Body of pancreas (tissue), 4 donors: ENCODE data around the gene IVNS1ABP. TPM values are rescaled to one million over a fixed set of nuclear protein-coding genes. Genes with fewer than 3 reads are reported as not detected.
"Not testable (repeated sequence)": the region's sequence is repeated elsewhere in the genome, so short reads cannot be mapped to it uniquely, and the experiment has no call there.

Source experiments
- ATAC-seq: fragments of 150-250 bp; one replicate; pipeline ENCODE4 v1.9.1; 2016
- DNase-seq, 4 donors: peaks; one replicate each; pipeline ENCODE4 v3.0.0-alpha.2; 2019
- H3K27ac ChIP-seq, 4 donors: fragments of 200-600 bp; sonication (generic); 1 replicate in 3 of 4; 2 replicates in 1 of 4; pipeline versions ENCODE4 v1.5.1 to v1.6.1; 2016 to 2019; ENCODE audit warnings: mild to moderate bottlenecking in 1 of 4, mixed read lengths in 1 of 4, moderate library complexity in 1 of 4
- H3K27me3 ChIP-seq, 2 donors: fragments of 200-600 bp; sonication (generic); one replicate each; pipeline ENCODE4 v1.6.0; 2016; ENCODE audit warnings: mild to moderate bottlenecking in 1 of 2
- H3K36me3 ChIP-seq, 2 donors: fragments of 200-600 bp; sonication (generic); replicated peaks in 1 of 2; 2 replicates each; pipeline ENCODE4 v1.5.1; 2016; ENCODE audit warnings: low read depth in 2 of 2; ENCODE audit not compliant: insufficient read depth in 1 of 2
- H3K4me1 ChIP-seq: fragments of 200-600 bp; sonication (generic); one replicate; pipeline ENCODE4 v1.6.0; 2016
- H3K4me3 ChIP-seq, 2 donors: fragments of 200-600 bp; sonication (generic); 1 replicate in 1 of 2; 2 replicates in 1 of 2; pipeline ENCODE4 v1.5.1; 2016 to 2019
- H3K9me3 ChIP-seq, 3 donors: fragments of 200-600 bp; sonication (generic); 1 replicate in 2 of 3; 2 replicates in 1 of 3; pipeline ENCODE4 v1.5.1; 2016
- CTCF ChIP-seq, 7 experiments: fragments of 450-650 bp in 4 of 7; fragments of 200-600 bp in 3 of 7; sonication (generic) in 3 of 7; IDR thresholded peaks; one replicate each; pipeline ENCODE4 v1.5.1; 2016 to 2019; ENCODE audit warnings: antibody characterized with exemption in 7 of 7
- POLR2A ChIP-seq, 3 donors: fragments of 450-650 bp; IDR thresholded peaks; one replicate each; pipeline ENCODE4 v1.6.1; 2016; ENCODE audit warnings: antibody characterized with exemption in 3 of 3, mild to moderate bottlenecking in 2 of 3
- WGBS, 2 donors: methylation state at CpG; one replicate each; pipeline ENCODE4 v1.1.5; 2017; 5-methylcytosine and 5-hydroxymethylcytosine counted together
- intact Hi-C: fragments of 100-400 bp; cut with DNase I; formaldehyde crosslinking; loops from one replicate; pipeline ENCODE4 v1.15.1; 2023
- total RNA-seq, 2 donors: library from RNA; depleted of rRNA; stranded (reverse); fragments of >200 nt; gene quantifications; one replicate each; pipeline ENCODE4 v1.1.0, GENCODE V29; 2016

IVNS1ABP gene
- total RNA-seq, 2 donors from 2014 or later = 33.6 to 43.8 TPM

DNA sequence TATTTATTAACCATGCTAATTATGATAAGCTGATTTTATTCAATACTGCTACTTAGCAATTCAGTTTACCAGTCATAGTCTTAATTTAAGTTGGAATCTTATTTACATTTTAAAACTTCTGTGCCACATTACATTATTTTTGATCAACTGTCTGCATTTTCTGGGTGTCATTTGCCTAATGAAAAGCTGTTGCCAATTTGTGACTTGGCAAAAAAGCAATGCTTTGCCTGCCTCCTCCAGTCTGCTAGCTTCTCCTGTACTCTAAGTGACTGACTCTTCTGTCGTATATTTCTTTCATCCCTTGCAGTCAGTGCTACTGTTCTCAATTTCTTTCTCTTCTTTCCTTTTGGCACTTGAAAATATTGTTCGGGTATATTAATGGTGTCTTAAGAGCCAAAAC lies 5.6 kb upstream of the IVNS1ABP start:
- no peak overlapping the region for H3K4me3 ChIP-seq
- H3K9me3 ChIP-seq = no peaks in the 10 kb centered on the region
- no peaks in the 10 kb centered on the region for H3K36me3 ChIP-seq
- no peak overlapping the region for H3K27ac ChIP-seq
- ATAC-seq (no peak), DNase-seq (no peak)
- 58 to 64% methylated on average over 2 of the region's 2 CpGs for WGBS, 2 donors
- H3K4me1 ChIP-seq = peaks cover 6% of the 10 kb centered on the region
- intact Hi-C loops = no loop called here
- H3K27me3 ChIP-seq = no peaks in the 10 kb centered on the region
- no peak for TF ChIP-seq CTCF (IDR thresholded peaks at IDR 0.05)
- TF ChIP-seq POLR2A (IDR thresholded peaks at IDR 0.05) = no peak

- DNase-seq, ATAC-seq, H3K4me3 ChIP-seq, H3K36me3 ChIP-seq, H3K27ac ChIP-seq, H3K9me3 ChIP-seq, H3K4me1 ChIP-seq, H3K27me3 ChIP-seq, intact Hi-C loops: not testable (repeated sequence)
- 96% methylated on average over 10 to 28 of the region's 36 CpGs for WGBS, 2 donors
Observed at GRCh38 chr1:185321653-185322221, 4.7 kb upstream of the IVNS1ABP start.

DNA sequence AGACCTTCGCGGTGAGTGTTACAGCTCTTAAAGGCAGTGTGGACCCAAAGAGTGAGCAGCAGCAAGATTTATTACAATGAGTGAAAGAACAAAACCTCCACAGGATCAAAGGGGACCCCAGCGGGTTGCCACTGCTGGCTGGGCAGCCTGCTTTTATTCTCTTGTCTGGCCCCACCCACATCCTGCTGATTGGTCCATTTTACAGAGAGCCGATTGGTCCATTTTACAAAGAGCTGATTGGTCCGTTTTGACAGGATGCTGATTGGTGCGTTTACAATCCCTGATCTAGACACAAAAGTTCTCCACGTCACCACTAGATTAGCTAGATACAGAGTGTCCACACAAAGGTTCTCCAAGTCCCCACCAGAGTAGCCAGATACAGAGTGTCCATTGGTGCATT lies 4.1 kb upstream of the IVNS1ABP start:
- H3K27me3 ChIP-seq, H3K27ac ChIP-seq, ATAC-seq, H3K4me1 ChIP-seq, H3K9me3 ChIP-seq, H3K36me3 ChIP-seq, DNase-seq, intact Hi-C loops, H3K4me3 ChIP-seq: not testable (repeated sequence)
- WGBS, 2 donors = 95 to 96% methylated on average over 7 of the region's 7 CpGs

- TF ChIP-seq CTCF (IDR thresholded peaks at IDR 0.05) = no peak
- no peak for TF ChIP-seq POLR2A (IDR thresholded peaks at IDR 0.05)
- no peak for DNase-seq
- 55 to 63% methylated on average over 1 of the region's 1 CpG for WGBS, 2 donors
- Histone ChIP-seq H3K27ac (no peak overlapping the region), H3K27me3 (no peaks in the 10 kb centered on the region), H3K9me3 (no peaks in the 10 kb centered on the region), H3K4me3 (no peak overlapping the region), H3K4me1 (peaks cover 21% of the 10 kb centered on the region), H3K36me3 (no peaks in the 10 kb centered on the region)
- ATAC-seq = no peak
- intact Hi-C loops = no loop called here
Observed at GRCh38 chr1:185319139-185319475, 2.1 kb upstream of the IVNS1ABP start.

- Histone ChIP-seq H3K9me3 (no peaks in the 10 kb centered on the region), H3K4me1 (peaks cover 26% of the 10 kb centered on the region), H3K4me3 (no peak overlapping the region), H3K27me3 (no peaks in the 10 kb centered on the region), H3K27ac (peak overlapping the region; percentile 92 to 99 (median 96)), H3K36me3 (no peaks in the 10 kb centered on the region)
- DNase-seq (no peak), ATAC-seq (no peak)
- 63 to 68% methylated on average over 10 of the region's 10 CpGs for WGBS, 2 donors
- intact Hi-C loops = no loop called here
- TF ChIP-seq CTCF (IDR thresholded peaks at IDR 0.05) = no peak
- no peak for TF ChIP-seq POLR2A (IDR thresholded peaks at IDR 0.05)
Observed at GRCh38 chr1:185318431-185319138, 1.5 kb upstream of the IVNS1ABP start.

GRCh38 chr1:185317886-185318310 lies 855 bp upstream of the IVNS1ABP start:
- intact Hi-C loops = no loop called here
- no peaks in the 10 kb centered on the region for H3K36me3 ChIP-seq
- ATAC-seq (peak; percentile 13), DNase-seq (peak; percentile 40 to 66 (median 46))
- peak overlapping the region; percentile 92 to 99 (median 96) for H3K27ac ChIP-seq
- 15% methylated on average over 11 of the region's 11 CpGs for WGBS, 2 donors
- H3K9me3 ChIP-seq = no peaks in the 10 kb centered on the region
- no peak overlapping the region for H3K4me3 ChIP-seq
- peaks cover 33% of the 10 kb centered on the region for H3K4me1 ChIP-seq
- no peaks in the 10 kb centered on the region for H3K27me3 ChIP-seq
- TF ChIP-seq CTCF (IDR thresholded peaks at IDR 0.05) = peak in 1 of 7 experiments; percentile 18
- no peak for TF ChIP-seq POLR2A (IDR thresholded peaks at IDR 0.05)
